HepG2 (cell line): Measurements from ENCODE around the gene PDHX.

Experiments
- DR1 ChIP-seq: sonication (generic); formaldehyde crosslinking; IDR thresholded peaks from 2 replicates; pipeline ENCODE4 v1.8.0; 2021; ENCODE audit warnings: mild to moderate bottlenecking, missing genetic modification reagents, inconsistent platforms
- EZH2 ChIP-seq: conservative IDR thresholded peaks from 2 replicates; pipeline ENCODE4 v1.6.1; 2012; ENCODE audit warnings: mild to moderate bottlenecking, low read depth, low read length, moderate library complexity
- HMG20B ChIP-seq: conservative IDR thresholded peaks from 2 replicates; pipeline ENCODE4 v1.6.1; 2016; ENCODE audit warnings: missing genetic modification reagents, missing compliant biosample characterization
- KAT2B ChIP-seq: fragments of 150-350 bp; IDR thresholded peaks from 2 replicates; pipeline ENCODE4 v1.6.1; 2014; ENCODE audit warnings: low read depth, low read length, borderline replicate concordance
- MXI1 ChIP-seq: IDR thresholded peaks from 3 replicates; pipeline ENCODE4 v1.6.1; 2012; ENCODE audit warnings: low read depth, low read length, inconsistent platforms, borderline replicate concordance
- POLR2A ChIP-seq, 2 experiments: IDR thresholded peaks; 2 replicates each; pipeline ENCODE4 v1.6.1; 2011; ENCODE audit warnings: low read depth in 2 of 2, low read length in 2 of 2, mild to moderate bottlenecking in 1 of 2, moderate library complexity in 1 of 2; ENCODE audit not compliant: insufficient read depth in 1 of 2
- STAG1 ChIP-seq: sonication (generic); formaldehyde crosslinking; IDR thresholded peaks from 2 replicates; pipeline ENCODE4 v1.4.0; 2020; ENCODE audit warnings: missing genetic modification reagents
- TCF7 ChIP-seq: sonication (generic); IDR thresholded peaks from 2 replicates; pipeline ENCODE4 v1.6.1; 2016; ENCODE audit warnings: antibody characterized with exemption, low read depth
- ZIK1 ChIP-seq: sonication (generic); formaldehyde crosslinking; IDR thresholded peaks from 2 replicates; pipeline ENCODE4 v1.5.0; 2020; ENCODE audit warnings: mild to moderate bottlenecking, low read depth, missing genetic modification reagents, borderline replicate concordance
- TF ChIP-seq, protein P1 (sequence below): sonication (generic); formaldehyde crosslinking; IDR thresholded peaks from 2 replicates; pipeline ENCODE4 v1.5.0; 2020; ENCODE audit warnings: mild to moderate bottlenecking, missing genetic modification reagents, moderate library complexity
- TF ChIP-seq, protein P2 (sequence below): sonication (generic); formaldehyde crosslinking; IDR thresholded peaks from 2 replicates; pipeline ENCODE4 v1.4.0; 2020; ENCODE audit warnings: low read depth, missing genetic modification reagents
- TF ChIP-seq, protein P3 (sequence below): sonication (generic); formaldehyde crosslinking; IDR thresholded peaks from 2 replicates; pipeline ENCODE4 v1.4.0; 2020; ENCODE audit warnings: low read depth, mild to moderate bottlenecking, missing genetic modification reagents

DNA sequence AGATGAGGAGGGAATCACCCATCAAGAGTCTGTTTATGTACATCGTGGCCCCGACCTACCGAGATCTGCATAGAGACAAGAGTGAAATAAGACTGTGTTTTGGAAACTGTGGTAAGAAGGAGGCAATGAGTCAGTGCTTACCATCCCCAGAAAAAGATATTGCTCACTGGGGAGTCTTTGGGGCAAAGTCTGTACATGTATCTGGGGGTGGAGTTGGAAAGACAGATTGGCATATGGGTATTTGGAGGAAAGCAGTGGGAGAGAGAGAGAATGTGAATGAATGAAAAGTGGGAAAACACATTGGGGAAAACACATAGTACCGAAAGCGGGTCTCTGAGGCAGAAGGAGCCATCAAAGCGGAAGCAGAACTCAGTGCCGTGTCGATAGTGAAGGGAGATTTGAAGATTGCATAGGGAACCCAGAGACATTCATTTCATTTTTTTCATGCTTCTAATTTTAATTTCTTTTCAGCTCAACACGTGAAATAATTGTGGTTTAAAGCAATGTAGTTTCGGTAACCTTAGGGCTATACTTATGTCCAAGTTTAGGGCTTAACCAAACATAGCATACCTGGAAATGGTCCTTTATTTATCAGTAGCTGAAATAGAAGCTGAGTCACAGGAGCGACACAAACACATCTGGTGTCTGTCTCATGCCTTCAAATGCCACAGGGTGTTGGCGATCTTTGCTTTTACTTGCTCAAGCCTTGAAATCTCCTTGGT, 124.0 kb downstream of the PDHX start:
- TF ChIP-seq KAT2B: no peak
- TF ChIP-seq HMG20B: no peak
- TF ChIP-seq, protein P1, sequence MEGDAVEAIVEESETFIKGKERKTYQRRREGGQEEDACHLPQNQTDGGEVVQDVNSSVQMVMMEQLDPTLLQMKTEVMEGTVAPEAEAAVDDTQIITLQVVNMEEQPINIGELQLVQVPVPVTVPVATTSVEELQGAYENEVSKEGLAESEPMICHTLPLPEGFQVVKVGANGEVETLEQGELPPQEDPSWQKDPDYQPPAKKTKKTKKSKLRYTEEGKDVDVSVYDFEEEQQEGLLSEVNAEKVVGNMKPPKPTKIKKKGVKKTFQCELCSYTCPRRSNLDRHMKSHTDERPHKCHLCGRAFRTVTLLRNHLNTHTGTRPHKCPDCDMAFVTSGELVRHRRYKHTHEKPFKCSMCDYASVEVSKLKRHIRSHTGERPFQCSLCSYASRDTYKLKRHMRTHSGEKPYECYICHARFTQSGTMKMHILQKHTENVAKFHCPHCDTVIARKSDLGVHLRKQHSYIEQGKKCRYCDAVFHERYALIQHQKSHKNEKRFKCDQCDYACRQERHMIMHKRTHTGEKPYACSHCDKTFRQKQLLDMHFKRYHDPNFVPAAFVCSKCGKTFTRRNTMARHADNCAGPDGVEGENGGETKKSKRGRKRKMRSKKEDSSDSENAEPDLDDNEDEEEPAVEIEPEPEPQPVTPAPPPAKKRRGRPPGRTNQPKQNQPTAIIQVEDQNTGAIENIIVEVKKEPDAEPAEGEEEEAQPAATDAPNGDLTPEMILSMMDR (CRISPR knock-in tag): no peak
- TF ChIP-seq MXI1: no peak
- TF ChIP-seq ZIK1: no peak
- TF ChIP-seq, protein P2, sequence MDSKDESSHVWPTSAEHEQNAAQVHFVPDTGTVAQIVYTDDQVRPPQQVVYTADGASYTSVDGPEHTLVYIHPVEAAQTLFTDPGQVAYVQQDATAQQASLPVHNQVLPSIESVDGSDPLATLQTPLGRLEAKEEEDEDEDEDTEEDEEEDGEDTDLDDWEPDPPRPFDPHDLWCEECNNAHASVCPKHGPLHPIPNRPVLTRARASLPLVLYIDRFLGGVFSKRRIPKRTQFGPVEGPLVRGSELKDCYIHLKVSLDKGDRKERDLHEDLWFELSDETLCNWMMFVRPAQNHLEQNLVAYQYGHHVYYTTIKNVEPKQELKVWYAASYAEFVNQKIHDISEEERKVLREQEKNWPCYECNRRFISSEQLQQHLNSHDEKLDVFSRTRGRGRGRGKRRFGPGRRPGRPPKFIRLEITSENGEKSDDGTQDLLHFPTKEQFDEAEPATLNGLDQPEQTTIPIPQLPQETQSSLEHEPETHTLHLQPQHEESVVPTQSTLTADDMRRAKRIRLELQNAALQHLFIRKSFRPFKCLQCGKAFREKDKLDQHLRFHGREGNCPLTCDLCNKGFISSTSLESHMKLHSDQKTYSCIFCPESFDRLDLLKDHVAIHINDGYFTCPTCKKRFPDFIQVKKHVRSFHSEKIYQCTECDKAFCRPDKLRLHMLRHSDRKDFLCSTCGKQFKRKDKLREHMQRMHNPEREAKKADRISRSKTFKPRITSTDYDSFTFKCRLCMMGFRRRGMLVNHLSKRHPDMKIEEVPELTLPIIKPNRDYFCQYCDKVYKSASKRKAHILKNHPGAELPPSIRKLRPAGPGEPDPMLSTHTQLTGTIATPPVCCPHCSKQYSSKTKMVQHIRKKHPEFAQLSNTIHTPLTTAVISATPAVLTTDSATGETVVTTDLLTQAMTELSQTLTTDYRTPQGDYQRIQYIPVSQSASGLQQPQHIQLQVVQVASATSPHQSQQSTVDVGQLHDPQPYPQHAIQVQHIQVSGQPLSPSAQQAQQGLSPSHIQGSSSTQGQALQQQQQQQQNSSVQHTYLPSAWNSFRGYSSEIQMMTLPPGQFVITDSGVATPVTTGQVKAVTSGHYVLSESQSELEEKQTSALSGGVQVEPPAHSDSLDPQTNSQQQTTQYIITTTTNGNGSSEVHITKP (CRISPR knock-in tag): no peak
- no peak for TF ChIP-seq POLR2A (IDR thresholded peaks at IDR 0.05; ENCODE audit: insufficient read depth in 1 of 2, low read depth in 2 of 2, low read length in 2 of 2)
- TF ChIP-seq STAG1 (CRISPR knock-in tag): no peak
- TF ChIP-seq, protein P3, sequence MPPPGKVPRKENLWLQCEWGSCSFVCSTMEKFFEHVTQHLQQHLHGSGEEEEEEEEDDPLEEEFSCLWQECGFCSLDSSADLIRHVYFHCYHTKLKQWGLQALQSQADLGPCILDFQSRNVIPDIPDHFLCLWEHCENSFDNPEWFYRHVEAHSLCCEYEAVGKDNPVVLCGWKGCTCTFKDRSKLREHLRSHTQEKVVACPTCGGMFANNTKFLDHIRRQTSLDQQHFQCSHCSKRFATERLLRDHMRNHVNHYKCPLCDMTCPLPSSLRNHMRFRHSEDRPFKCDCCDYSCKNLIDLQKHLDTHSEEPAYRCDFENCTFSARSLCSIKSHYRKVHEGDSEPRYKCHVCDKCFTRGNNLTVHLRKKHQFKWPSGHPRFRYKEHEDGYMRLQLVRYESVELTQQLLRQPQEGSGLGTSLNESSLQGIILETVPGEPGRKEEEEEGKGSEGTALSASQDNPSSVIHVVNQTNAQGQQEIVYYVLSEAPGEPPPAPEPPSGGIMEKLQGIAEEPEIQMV (CRISPR knock-in tag): no peak
- no peak for TF ChIP-seq DR1 (CRISPR knock-in tag)
- TF ChIP-seq EZH2: no peak
- no peak for TF ChIP-seq TCF7
